DOHH2 (cell line): ENCODE results near the gene RPN2.

ENCODE experiments used
- H3F3A ChIP-seq: fragments of 200-600 bp; sonication (generic), shearing (Covaris generic); 2 replicates; pipeline ENCODE4 v1.6.0; 2016; ENCODE audit warnings: antibody characterized with exemption, mild to moderate bottlenecking; ENCODE audit not compliant: control insufficient read depth, insufficient read depth
- H3K27ac ChIP-seq: fragments of 200-600 bp; sonication (generic); 2 replicates; pipeline ENCODE4 v1.5.1; 2014; ENCODE audit warnings: low read depth, mild to moderate bottlenecking, low read length, moderate library complexity
- H3K27me3 ChIP-seq: fragments of 200-600 bp; sonication (generic); 2 replicates; pipeline ENCODE4 v1.6.1; 2014; ENCODE audit warnings: mild to moderate bottlenecking, low read length, mixed read lengths; ENCODE audit not compliant: control insufficient read depth
- H3K36me3 ChIP-seq: fragments of 200-600 bp; sonication (generic); 2 replicates; pipeline ENCODE4 v1.6.1; 2014; ENCODE audit warnings: mild to moderate bottlenecking, low read length, moderate library complexity, mixed read lengths; ENCODE audit not compliant: control insufficient read depth
- H3K4me1 ChIP-seq: fragments of 200-600 bp; sonication (generic); 2 replicates; pipeline ENCODE4 v1.6.1; 2014; ENCODE audit warnings: mild to moderate bottlenecking, low read length, mixed read lengths; ENCODE audit not compliant: control insufficient read depth
- H3K4me2 ChIP-seq: fragments of 200-600 bp; sonication (generic); 2 replicates; pipeline ENCODE4 v1.6.0; 2014; ENCODE audit warnings: mild to moderate bottlenecking, low read length, moderate library complexity
- H3K4me3 ChIP-seq: fragments of 200-600 bp; sonication (generic); 2 replicates; pipeline ENCODE4 v1.5.1; 2014; ENCODE audit warnings: mild to moderate bottlenecking, low read length, mixed read lengths
- H3K79me2 ChIP-seq: fragments of 200-600 bp; sonication (generic); 2 replicates; pipeline ENCODE4 v1.6.1; 2014; ENCODE audit warnings: mild to moderate bottlenecking, low read length, mixed read lengths; ENCODE audit not compliant: control insufficient read depth
- H3K9me2 ChIP-seq: fragments of 200-600 bp; sonication (generic); replicated peaks from 2 replicates; pipeline ENCODE4 v1.6.1; 2014; ENCODE audit warnings: mild to moderate bottlenecking, low read length, mixed read lengths; ENCODE audit not compliant: control insufficient read depth
- H3K9me3 ChIP-seq: fragments of 200-600 bp; sonication (generic); 2 replicates; pipeline ENCODE4 v1.6.1; 2014; ENCODE audit warnings: antibody characterized with exemption, low read length, mixed read lengths; ENCODE audit not compliant: control insufficient read depth, insufficient read depth
- H4K20me1 ChIP-seq: fragments of 200-600 bp; sonication (generic); 2 replicates; pipeline ENCODE4 v1.6.0; 2014; ENCODE audit warnings: low read depth, mild to moderate bottlenecking, antibody characterized with exemption, low read length, moderate library complexity; ENCODE audit not compliant: control insufficient read depth, insufficient read depth
- EZH2phosphoT487 ChIP-seq: fragments of 200-600 bp; sonication (generic); IDR thresholded peaks from 2 replicates; pipeline ENCODE4 v1.6.1; 2017; ENCODE audit warnings: borderline replicate concordance, mild to moderate bottlenecking, antibody characterized with exemption, low read length, moderate library complexity, mixed read lengths
- TF ChIP-seq, protein P1 (sequence below): fragments of 200-600 bp; sonication (generic); IDR thresholded peaks from one replicate; pipeline ENCODE4 v1.5.1; 2014; ENCODE audit warnings: antibody characterized with exemption, mild to moderate bottlenecking, low read depth, low read length; ENCODE audit not compliant: poor library complexity, severe bottlenecking

The RPN2 gene

DNA sequence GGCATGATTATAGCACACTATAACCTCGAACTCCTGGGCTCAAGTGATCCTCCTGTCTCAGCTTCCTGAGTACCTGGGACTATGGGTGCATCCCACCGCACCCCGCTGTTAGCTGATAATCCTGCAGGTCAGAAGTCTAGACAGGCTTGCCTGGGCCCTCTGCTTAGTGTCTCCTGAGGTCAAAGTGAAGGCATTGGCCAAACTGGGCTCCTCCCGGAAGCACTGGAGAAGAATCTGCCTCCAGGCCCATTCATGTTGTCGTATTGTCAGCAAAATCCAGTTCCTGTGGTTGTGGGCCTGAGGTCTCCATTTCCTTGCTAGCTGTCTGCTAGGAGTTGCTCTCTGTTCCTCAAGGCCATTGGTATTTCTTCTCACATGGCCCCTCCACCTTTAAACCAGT lies 6.6 kb downstream of the RPN2 start:
- peaks cover 95% of the 10 kb centered on the region for H3K79me2 ChIP-seq
- peaks cover 28% of the 10 kb centered on the region for H3K4me1 ChIP-seq
- H3K9me3 ChIP-seq = no peaks in the 10 kb centered on the region
- H3F3A ChIP-seq = 0 out of 2 replicates have a peak, but pooled peaks cover 3% of the 10 kb centered on the region
- no peaks in the 10 kb centered on the region for H3K9me2 ChIP-seq
- H4K20me1 ChIP-seq = peaks cover 7% of the 10 kb centered on the region
- TF ChIP-seq, protein P1, sequence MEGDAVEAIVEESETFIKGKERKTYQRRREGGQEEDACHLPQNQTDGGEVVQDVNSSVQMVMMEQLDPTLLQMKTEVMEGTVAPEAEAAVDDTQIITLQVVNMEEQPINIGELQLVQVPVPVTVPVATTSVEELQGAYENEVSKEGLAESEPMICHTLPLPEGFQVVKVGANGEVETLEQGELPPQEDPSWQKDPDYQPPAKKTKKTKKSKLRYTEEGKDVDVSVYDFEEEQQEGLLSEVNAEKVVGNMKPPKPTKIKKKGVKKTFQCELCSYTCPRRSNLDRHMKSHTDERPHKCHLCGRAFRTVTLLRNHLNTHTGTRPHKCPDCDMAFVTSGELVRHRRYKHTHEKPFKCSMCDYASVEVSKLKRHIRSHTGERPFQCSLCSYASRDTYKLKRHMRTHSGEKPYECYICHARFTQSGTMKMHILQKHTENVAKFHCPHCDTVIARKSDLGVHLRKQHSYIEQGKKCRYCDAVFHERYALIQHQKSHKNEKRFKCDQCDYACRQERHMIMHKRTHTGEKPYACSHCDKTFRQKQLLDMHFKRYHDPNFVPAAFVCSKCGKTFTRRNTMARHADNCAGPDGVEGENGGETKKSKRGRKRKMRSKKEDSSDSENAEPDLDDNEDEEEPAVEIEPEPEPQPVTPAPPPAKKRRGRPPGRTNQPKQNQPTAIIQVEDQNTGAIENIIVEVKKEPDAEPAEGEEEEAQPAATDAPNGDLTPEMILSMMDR = no peak
- no peak for TF ChIP-seq EZH2phosphoT487
- H3K27ac ChIP-seq = no peak overlapping the region
- no peak overlapping the region for H3K4me2 ChIP-seq
- H3K36me3 ChIP-seq = peaks cover 87% of the 10 kb centered on the region
- no peak overlapping the region for H3K4me3 ChIP-seq
- no peaks in the 10 kb centered on the region for H3K27me3 ChIP-seq

DNA sequence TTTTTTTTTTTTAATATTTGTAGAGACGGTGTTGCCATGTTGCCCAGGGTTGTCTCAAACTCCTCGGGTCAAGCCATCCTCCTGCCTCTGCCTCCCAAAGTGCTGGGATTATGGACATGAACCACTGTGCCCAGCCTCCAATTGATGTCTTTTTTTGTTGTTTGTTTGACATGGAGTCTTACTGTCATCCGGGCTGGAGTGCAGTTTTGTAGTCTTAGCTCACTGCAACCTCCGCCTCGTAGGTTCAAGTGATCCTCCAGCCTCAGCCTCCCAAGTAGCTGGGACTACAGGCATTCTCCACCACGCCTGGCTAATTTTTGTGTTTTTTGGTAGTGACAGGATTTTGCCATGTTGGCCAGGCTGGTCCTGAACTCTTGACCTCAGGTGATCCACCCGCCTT lies 9.7 kb downstream of the RPN2 start:
- Histone ChIP-seq H3K27ac (no peak overlapping the region), H3K79me2 (peaks cover 95% of the 10 kb centered on the region), H3K4me2 (no peak overlapping the region), H3K9me3 (no peaks in the 10 kb centered on the region), H3K27me3 (no peaks in the 10 kb centered on the region), H3K4me1 (peaks cover 25% of the 10 kb centered on the region), H3K9me2 (no peaks in the 10 kb centered on the region), H3K36me3 (peaks cover 91% of the 10 kb centered on the region), H4K20me1 (peaks cover 23% of the 10 kb centered on the region), H3F3A (0 out of 2 replicates have a peak, but pooled peaks cover 3% of the 10 kb centered on the region), H3K4me3 (no peak overlapping the region)
- no peak for TF ChIP-seq EZH2phosphoT487
- TF ChIP-seq, protein P1 = no peak

DNA sequence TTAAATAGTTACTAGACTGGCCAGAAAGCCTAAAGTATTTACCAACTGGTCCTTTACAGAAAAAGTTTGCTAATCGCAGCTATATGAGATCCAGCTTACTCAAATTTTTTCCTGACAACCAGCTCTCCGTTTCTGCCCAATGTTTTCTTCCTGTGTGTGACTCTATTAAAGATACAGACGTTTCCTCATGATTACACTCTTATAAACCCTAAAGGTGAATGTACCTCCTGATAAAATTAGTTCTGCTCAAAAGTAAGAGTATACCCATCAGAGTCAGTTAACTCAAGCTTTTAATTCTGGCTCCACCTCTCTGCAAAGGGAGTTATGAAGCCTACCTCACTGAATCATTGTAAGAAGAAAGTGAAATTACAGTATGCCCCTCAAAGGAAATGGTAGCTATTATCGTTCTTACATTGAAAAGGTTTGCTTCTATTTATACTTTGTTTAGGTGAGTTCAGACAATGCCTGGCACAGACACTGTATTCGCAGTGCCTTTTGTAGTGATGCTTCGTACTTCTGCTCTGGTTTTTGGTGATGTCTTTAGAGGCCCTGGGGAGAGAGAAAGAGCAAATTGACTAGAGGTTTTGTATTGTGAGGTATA lies 10.4 kb downstream of the RPN2 start:
- peaks cover 23% of the 10 kb centered on the region for H4K20me1 ChIP-seq
- no peaks in the 10 kb centered on the region for H3K9me2 ChIP-seq
- H3K4me3 ChIP-seq = no peak overlapping the region
- no peak overlapping the region for H3K27ac ChIP-seq
- H3F3A ChIP-seq = peaks cover 5% of the 10 kb centered on the region
- TF ChIP-seq, protein P1 = no peak
- no peak for TF ChIP-seq EZH2phosphoT487
- H3K9me3 ChIP-seq = no peaks in the 10 kb centered on the region
- H3K27me3 ChIP-seq = no peaks in the 10 kb centered on the region
- H3K79me2 ChIP-seq = peaks cover 95% of the 10 kb centered on the region
- no peak overlapping the region for H3K4me2 ChIP-seq
- H3K4me1 ChIP-seq = peaks cover 27% of the 10 kb centered on the region
- peaks cover 86% of the 10 kb centered on the region for H3K36me3 ChIP-seq
